ENCODE measurements around the gene UBFD1.

Gene UBFD1

GRCh38 chr16:23511731-23512130 lies 45.8 kb upstream of the UBFD1 start:
- H3K4me3 ChIP-seq (ENCODE audit: low read length) = no peak overlapping the region
- no peak for TF ChIP-seq CTCF (conservative IDR thresholded peaks at IDR 0.05; ENCODE audit: low read depth, low read length)
- DNase-seq (ENCODE audit: low read depth) = no peak

GRCh38 chr16:23512168-23512695 lies 45.3 kb upstream of the UBFD1 start:
- TF ChIP-seq CTCF (conservative IDR thresholded peaks at IDR 0.05; ENCODE audit: low read depth, low read length) = no peak
- no peak for DNase-seq (ENCODE audit: low read depth)

GRCh38 chr16:23514381-23515152 lies 43.0 kb upstream of the UBFD1 start:
- no peak for DNase-seq (ENCODE audit: low read depth)
- no peak for TF ChIP-seq CTCF (conservative IDR thresholded peaks at IDR 0.05; ENCODE audit: low read depth, low read length)
- no peak overlapping the region for H3K4me3 ChIP-seq (ENCODE audit: low read length)

More at GRCh38 chr16:23512168-23512695, 45.3 kb upstream of the UBFD1 start:
- H3K4me3 ChIP-seq (ENCODE audit: low read length) = no peak overlapping the region

- no peak overlapping the region for H3K4me3 ChIP-seq (ENCODE audit: low read length)
- TF ChIP-seq CTCF (conservative IDR thresholded peaks at IDR 0.05; ENCODE audit: low read depth, low read length) = no peak
- DNase-seq (ENCODE audit: low read depth) = no peak
These were observed 41.6 kb upstream of the UBFD1 start for GRCh38 chr16:23515881-23516280.

- no peak overlapping the region for H3K4me3 ChIP-seq (ENCODE audit: low read length)
- TF ChIP-seq CTCF (conservative IDR thresholded peaks at IDR 0.05; ENCODE audit: low read depth, low read length) = no peak
- no peak for DNase-seq (ENCODE audit: low read depth)
These were observed 41.0 kb upstream of the UBFD1 start for GRCh38 chr16:23516366-23517137.

GRCh38 chr16:23518435-23518891 lies 39.1 kb upstream of the UBFD1 start:
- DNase-seq (ENCODE audit: low read depth) = no peak
- TF ChIP-seq CTCF (conservative IDR thresholded peaks at IDR 0.05; ENCODE audit: low read depth, low read length) = no peak
- no peak overlapping the region for H3K4me3 ChIP-seq (ENCODE audit: low read length)

Data from retinal pigment epithelial cell (primary cell).